ENCODE measurements around the gene NYNRIN.
"Not testable (repeated sequence)": the region's sequence is repeated elsewhere in the genome, so short reads cannot be mapped to it uniquely, and the experiment has no call there.

The NYNRIN gene

DNA sequence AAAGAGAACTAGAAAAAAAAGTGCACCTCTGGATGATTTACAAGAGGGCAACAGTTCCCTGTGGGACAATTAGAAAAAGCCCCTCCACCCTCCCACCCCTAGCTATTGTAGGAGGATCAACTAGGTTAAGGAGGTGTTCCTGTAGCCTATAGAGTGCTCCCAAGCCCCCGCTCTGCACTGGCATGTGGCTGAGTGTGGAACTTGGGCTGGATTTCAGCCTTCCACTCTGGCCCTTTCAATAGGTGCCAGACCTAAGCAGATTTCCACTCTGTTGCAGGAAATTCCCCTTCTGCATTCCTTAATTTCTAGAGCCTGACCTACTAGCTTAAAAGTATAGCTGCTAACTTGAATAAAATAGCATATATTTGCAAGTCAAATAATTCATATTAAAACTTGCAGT lies 28.1 kb upstream of the NYNRIN start:
- DNase-seq: no peak

DNA sequence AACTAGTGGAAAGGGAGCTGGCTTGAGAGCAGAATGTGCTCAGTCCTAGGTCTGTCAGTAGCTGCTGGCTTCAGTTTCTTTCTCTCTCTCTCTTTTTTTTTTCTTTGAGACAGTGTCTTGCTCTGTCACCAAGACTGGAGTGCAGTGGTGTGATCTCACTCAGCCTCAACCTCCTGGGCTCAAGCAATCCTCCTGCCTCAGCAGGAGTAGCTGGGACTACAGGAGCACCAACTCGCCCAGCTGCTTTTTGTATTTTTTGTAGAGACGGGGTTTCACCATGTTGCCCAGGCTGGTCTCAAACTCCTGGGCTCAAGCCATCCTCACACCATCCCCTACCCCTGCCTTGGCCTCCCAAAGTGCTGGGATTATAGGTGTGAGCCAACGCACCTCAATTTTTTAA lies 27.2 kb upstream of the NYNRIN start:
- not testable (repeated sequence) for DNase-seq

- no peak for DNase-seq
Observed at GRCh38 chr14:24372701-24373416, 25.9 kb upstream of the NYNRIN start.

GRCh38 chr14:24376448-24377070 lies 22.2 kb upstream of the NYNRIN start:
- DNase-seq: no peak

- no peak for DNase-seq
Observed at GRCh38 chr14:24377126-24377525, 21.7 kb upstream of the NYNRIN start.

DNA sequence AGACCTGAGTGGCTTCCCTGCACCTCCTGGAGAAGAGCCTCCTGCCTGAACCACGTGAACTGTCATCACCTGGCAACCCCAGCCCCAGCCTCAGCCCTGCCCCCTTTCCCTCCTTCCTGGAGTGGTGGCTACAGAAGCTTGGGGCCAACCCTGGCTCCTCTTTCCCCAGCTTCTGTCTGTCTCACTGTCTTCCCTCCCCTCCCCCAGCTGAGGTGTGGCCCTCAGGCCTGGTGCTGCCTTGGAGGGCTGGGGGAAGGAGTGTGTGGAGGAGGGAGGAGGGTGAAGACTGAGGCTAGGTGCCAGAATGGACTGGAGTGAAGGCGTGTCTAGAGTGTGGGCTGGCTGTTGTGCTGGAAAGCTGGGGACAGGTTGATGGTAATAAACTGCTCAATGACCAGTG lies 21.1 kb upstream of the NYNRIN start:
- no peak for DNase-seq

DNA sequence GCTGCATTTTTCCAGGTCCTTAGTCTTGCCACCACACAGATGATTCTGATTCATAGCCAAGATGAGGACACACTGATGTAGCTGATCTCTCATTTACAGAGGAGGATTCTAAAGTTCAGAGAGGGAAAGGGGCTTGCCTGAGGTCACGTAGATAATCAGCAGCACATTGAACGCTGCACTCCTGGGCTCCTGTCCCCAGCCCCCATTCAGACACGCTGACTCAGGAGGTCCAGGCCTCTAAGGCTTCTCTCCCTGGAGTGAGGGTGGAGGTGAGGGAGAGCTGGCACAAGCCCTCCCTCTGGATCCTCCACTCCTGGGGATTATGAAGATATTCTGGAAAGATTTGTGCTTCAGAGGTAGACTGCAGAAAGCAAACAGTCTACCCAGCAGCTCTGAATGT lies 20.5 kb upstream of the NYNRIN start:
- no peak for DNase-seq

- DNase-seq: no peak
Observed at GRCh38 chr14:24378981-24379906, 19.6 kb upstream of the NYNRIN start.

DNA sequence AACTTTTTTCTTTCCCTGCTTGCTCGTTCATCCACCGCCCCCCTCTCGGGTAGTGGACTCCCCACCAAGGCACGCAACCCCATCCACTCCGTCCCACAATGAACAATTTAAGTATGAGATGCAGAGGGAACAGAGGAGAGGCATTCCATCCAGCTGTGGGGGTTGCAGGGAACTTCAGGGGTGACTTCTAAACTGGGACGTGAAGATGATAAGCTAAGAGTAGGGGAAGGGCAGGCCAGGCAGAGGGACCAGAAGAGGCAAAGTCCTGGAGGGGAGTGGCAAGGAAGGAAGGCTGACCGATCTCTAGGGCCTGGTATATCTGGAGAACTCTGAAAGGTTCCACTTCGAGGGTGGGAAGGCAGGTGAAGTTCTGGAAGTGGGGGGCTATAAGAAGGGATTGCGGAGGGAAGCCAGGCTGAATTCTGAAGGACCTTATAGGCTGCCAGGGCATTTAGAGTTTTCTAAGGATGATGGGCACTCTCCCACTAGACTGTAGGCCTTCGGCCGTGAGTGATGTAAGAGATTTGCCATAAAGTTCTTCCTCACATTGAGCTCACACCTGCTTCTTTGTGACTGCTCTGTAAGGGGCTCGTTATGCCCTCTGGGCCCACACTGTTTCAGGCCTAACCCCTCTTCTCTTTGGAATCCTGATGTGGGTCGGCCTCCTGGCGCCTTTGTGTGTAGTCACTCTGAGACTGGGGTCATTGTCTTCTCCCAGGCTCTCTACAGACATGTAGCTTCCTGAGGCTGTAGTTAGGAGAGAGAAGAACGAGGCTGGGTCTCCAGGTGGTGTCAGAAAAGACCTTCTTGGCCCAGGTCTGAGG lies 18.7 kb upstream of the NYNRIN start:
- DNase-seq: no peak

DNA sequence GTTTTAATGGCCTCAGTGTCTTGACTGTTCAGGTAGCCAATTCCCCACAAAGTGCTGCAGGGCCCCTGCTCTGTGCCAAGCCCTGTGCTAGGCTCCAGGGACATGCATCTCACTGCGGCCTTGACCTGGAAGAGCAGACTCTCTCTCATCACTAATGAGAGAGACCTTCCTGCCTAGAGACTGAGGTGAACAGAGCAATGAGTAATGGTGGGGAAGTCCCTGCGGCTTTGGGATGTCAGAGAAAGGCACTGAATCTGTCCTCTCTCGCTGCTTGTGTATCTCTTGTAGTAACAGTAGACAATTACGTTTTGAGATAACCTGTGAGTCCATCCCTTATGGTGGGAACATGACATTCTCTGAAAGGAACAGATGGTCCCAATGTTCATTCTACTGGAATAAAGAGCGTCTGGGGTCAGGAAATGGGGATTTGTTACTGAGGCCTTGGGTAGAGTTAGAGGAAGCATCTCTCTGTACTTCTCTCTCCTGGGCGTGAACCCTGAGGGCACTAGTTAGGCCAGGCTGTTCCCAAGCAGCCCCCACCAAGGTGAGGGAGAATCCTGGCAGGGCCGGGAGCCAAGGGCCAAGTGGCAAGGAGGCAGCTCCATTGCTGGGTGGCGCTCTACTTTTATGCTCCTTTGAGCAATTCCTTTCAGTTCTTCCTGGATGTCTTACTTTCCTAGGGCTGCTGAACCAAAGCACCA lies 17.3 kb upstream of the NYNRIN start:
- no peak for DNase-seq

DNA sequence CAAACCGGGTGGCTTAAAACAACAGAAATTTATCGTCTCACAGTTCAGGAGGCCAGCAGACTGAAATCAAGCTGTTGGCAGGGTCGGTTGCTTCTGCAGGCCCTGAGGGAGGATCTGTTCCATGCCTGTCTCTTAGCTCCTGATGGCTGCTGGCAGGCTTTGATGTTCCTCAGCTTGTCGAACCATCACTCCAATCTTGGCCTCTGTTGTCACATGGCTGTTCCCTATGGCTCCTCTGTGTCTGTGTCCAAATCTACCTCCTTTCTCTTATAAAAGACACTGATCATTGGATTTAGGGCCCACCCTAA lies 16.8 kb upstream of the NYNRIN start:
- DNase-seq: no peak

- no peak for DNase-seq
Observed at GRCh38 chr14:24384169-24384568, 14.6 kb upstream of the NYNRIN start.

GRCh38 chr14:24385524-24385923 lies 13.3 kb upstream of the NYNRIN start:
- no peak for DNase-seq

DNA sequence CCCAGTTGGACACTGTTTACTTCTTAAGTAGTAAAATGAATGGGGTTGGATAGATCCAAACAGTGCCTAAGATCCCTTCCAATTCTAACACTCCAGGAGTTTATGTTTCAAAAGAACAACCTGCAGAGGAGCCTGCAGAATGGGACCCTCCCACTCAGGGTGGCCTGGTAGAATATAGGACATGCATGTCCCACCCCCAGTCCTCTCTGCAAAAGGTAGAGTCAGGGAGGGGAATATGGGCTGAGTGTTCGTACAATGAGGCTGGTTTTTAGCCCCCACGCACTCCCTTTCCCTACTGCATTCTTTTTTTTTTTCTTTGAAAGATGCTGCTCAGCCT lies 11.8 kb upstream of the NYNRIN start:
- DNase-seq: no peak

- DNase-seq: not testable (repeated sequence)
Observed at GRCh38 chr14:24387579-24387978, 11.2 kb upstream of the NYNRIN start.

GRCh38 chr14:24388474-24389179 lies 10.2 kb upstream of the NYNRIN start:
- no peak for DNase-seq

GRCh38 chr14:24389226-24389848 lies 9.5 kb upstream of the NYNRIN start:
- no peak for DNase-seq

GRCh38 chr14:24390701-24391468 lies 7.9 kb upstream of the NYNRIN start:
- DNase-seq: no peak

DNA sequence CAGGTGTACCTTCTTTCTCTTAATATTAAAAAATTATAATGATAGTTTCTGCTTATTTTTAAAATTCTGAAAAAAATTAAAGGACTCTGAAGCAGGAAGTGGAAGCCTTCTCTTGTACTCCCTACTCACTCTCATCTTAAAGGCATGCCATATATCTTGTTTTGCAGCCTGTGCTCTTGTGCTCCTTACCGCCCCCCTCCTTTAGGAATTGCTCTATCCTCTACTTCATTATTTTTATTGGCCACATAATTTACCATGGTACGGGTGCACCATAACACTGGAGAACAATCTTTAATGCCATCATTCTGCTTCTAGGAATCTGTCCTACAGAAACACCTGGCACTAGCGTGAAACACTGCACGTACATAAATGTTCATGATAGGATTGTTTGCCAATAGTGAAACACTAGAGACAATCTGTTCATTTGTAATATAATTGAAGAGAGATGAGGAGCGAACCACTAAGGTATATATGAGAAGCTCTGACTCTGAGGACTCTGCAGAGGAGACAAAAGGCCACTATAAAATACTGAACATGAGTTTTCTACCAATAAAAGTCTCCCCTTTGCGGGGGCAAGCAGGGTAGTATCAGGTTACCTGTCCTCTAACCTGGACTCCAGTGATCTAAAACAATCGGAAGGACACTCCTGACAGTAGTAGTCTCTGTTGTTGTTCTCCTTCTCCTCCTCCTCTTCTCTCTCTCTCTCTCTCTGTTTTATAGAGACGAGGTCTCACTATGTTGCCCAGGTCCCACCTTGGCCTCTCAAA lies 6.3 kb upstream of the NYNRIN start:
- DNase-seq: no peak

DNA sequence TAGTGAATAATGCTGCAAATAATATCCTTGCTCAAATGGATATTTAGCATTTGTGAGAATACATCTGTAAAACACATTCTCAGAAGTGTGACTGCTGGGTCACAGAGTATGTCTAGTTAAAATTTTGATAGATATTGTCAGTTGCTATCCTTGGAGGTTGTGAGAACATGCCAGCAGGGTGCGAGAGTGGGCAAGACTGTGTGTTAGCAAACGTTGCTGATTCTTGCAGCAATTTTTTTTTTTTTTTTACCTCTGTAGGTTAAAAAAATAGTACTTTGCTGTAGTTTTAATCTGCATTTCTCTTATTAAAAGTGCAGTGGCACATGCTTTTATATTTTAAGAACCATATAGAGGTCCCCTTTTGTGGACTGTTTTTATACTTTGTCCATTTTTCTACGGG lies 4.5 kb upstream of the NYNRIN start:
- no peak for DNase-seq

Data from activated CD4-positive, alpha-beta T cell treated with anti-CD3 and anti-CD28 coated beads, Interleukin-2, amount 50 U/mL, for 4 hours (primary cell).